Muscle of back (tissue), 11 donors: Measurements from ENCODE around the gene MAFB. TPM values are rescaled to one million over a fixed set of nuclear protein-coding genes. Genes with fewer than 3 reads are reported as not detected.

ENCODE experiments used
- DNase-seq, 3 donors: peaks; one replicate each; pipeline versions ENCODE4 v3.0.0 to v3.0.0-alpha.2; 2013
- polyA plus RNA-seq, 10 donors: library from polyadenylated mRNA; unstranded; fragments of 120-200 nt; gene quantifications; one replicate each; pipeline ENCODE4 v1.2.1, GENCODE V29; 2013; ENCODE audit not compliant: insufficient read length in 10 of 10

Gene MAFB
- polyA plus RNA-seq, 10 donors, result 7.4 to 18.3 (median 10.3) TPM

DNA sequence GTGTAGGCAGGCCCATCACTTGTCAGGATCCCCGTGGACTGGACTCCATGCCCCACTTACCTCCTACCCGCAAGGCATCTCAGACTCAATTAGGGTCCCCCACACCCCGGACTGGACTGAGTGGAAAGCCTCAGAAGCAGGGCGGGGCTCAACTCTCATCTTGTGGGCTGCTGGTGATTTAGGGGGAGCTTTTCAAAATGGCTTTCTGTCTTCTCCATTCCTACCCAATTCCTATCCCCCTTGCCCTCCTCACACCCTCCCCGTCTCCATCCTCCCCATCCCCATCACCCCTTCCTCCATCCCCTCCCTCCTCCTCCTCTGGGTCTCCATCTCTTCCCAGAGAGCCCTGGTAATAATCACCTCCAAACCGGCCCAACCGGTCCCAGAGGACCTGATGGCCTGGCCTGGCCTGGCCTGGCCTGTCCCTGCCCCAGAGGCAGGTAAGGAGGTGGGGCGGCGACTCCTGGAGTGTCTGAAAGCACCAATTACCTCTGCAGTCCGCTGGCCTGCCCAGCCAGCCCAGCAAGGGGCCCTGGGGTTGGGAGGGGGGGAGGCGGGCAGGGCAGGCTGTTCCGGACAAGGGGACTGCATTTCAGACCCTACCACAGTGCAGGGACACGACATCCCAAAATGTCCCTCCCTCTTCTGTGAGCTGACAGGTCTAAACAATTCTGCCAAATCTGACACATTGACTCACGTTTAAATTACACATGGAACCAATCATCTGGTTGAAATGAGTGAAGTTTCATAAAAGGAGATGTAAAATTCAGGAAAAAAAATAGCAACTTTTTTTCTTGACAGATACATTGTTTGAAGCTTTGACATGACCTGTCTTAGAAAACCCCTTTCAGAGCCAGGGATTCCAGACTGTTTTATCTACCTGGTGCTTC, 24.8 kb downstream of the MAFB start:
- no peak for DNase-seq

DNA sequence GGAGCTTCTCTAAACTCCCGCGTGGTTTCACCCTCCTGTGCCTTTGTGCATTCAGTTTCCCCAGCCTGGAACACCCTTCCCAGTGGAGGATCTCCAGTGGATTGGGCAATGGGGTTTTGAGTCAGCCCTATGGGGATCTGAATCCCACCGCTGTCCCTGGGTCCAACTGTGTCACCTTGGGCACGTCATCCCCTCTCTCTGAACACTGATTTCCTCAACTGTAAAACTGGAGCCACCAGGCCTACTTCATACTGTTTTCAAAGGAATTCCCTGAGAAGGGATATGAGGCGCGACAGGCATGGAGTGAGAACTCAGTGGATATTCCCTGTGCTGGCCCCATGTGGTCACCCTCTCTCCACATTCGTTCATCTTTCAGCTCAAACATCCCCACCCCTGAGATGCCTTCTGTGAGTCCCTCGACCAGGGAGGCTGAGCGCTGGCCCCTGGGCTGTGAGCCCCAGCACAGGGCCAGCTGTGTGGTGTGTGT, 25.7 kb downstream of the MAFB start:
- DNase-seq, result no peak

DNA sequence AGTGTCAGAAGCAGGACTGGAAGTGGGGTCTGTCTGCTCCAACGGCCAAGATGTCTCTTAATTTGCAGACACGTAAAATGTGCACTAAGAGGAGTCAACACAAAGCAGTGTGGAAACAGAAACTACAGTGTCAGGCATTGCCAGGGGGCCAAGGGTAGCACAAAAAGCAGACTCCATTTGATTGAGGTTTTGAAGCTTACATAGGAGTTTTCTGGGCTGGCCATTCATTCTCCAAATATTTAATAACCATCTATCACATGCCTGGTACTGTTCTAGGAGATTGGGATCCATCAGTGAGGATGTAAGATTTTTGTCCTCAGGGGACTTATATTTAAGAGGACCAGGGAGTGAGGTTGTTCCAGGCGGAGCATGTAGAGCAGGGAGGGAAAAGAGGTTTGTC, 29.5 kb downstream of the MAFB start:
- DNase-seq, result no peak

DNA sequence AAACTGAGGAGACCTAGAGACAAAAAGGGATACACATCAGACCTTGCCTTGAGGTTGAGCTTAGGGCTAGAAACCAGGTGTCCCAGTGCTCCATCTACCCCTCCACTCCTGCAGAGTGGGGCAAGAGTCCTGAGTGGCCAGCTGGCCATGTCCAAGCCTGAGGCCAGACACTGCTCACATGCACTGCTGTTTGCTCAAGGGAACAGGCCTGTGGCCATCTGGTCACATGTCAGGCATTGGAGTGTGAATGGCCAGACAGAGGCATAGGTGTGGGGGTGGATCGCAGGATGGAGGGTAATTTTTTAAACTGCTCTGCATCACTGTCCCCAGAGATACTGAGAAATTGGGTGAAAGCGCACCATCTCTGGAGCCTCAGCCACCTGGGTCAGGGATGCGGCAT, 30.5 kb downstream of the MAFB start:
- no peak for DNase-seq

DNA sequence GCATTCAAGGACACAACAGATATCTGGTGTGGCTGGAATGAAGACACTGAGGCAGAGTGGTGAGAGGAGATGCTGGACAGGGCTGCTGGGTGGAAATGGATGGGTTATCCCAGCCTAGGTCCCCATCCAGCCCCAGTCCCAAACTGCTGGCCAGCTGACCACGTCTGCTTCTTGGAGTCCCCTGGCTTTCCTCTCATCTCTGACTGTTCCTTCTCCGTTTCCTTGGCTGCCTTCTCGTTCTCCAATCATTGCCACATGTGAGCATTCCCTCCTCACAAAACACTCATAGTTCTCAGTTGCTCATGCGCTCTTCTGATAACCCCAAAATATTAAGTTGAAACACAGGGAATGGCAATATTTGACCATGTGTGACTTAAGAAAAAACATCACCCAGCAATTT, 31.5 kb downstream of the MAFB start:
- peak in 2 of 3 donors; percentile 36 to 59 for DNase-seq

DNA sequence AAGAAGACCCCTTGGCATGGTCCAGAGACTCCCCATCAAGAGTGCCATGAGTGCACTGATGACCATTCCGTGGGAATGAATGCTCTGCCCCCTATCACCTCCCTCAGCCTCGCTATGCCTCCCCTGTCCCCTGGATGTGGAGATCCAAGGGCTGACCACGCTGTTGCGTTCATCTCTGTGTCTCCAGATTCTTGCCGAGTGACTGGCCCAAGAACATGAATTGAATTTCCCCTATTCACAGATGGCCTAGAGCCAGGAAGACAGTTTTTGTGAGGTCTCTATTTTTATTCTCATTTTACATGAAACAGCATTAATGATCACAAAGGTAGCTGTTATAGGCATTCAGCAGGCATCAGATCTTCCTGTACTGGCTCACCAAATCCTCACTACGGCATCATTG, 33.6 kb downstream of the MAFB start:
- no peak for DNase-seq

DNA sequence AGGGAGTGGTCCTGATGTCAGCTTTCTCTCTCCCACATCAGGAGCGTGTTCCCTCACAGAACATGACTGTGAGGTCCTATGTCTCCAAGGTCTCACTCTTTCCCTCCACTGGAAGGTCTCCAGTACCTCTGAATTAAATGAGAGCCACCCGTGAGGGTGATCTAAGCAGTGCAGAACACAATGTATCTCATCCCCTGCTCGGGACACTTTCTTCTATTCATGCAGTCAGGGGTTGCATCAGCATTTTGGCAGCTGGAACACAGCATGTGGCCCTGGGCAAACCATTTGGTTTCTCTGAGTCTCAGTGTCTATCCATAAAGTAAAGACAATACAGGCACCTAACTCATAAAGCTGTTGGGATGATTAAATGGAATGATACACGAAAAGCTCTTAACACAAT, 34.2 kb downstream of the MAFB start:
- DNase-seq, result no peak

DNA sequence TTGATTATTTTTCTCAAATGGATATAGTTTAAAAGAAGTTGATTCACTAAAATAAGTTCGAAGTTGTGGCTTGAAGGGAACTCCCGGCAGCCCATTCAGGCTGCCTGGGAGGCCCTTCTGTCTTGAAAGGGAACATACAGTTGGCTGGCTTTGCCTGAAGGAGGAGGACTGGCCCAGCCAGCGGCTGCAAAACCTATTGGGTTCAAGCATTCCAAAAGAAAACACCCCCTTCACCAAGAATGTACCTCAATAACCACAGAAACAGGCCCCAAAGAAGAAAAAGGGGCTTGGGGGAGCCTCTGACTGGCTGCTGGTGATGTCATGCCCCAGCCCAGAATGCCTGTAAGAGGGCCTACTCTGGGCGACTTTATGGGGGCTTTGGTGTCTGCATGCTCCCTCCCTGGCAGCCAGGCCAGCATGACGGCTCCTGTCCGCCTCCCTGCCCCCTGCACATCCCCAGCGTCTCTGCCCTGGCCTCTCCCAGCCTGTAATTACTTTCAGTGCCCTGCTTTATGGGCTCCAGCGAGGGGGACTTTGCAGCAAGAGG, 36.5 kb downstream of the MAFB start:
- DNase-seq, result peak in 2 of 3 donors; percentile 16 to 25

DNA sequence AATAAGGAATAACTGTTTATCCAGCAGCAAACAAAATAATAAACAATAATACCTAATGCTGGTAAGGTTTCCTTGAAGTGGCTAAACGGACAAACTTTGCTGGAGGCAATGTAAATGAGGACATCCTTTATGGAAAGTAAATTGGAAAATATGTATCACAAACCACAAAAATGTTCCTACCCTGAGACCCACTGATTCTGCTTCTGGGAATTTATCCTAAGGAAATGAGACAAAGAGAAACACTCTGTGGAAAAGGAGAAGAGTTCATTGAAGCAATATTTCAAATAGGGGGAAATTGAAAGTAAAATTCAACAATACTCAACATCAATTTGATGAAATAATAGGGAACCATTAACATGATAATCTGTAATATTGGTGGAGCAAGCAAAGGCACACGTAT, 37.9 kb downstream of the MAFB start:
- DNase-seq, result peak in 1 of 3 donors; percentile 56

DNA sequence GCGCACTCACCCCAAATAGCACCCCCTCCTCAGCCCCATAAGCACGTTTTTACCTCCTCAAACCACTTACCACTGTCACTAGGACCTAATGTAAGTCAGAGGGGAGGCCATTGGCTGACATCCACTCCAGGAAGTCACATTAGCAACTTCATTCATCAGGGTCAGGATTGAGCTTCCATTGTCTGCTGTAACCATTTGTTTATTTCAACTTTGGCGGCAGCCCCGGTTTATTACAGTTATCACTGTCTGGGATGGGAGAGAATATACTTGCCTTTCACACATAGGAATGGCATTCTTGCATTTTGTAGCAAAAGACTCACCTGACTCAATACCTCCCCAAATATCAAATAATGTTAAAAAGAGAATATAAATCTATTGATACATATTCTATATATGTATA, 38.3 kb downstream of the MAFB start:
- no peak for DNase-seq

DNA sequence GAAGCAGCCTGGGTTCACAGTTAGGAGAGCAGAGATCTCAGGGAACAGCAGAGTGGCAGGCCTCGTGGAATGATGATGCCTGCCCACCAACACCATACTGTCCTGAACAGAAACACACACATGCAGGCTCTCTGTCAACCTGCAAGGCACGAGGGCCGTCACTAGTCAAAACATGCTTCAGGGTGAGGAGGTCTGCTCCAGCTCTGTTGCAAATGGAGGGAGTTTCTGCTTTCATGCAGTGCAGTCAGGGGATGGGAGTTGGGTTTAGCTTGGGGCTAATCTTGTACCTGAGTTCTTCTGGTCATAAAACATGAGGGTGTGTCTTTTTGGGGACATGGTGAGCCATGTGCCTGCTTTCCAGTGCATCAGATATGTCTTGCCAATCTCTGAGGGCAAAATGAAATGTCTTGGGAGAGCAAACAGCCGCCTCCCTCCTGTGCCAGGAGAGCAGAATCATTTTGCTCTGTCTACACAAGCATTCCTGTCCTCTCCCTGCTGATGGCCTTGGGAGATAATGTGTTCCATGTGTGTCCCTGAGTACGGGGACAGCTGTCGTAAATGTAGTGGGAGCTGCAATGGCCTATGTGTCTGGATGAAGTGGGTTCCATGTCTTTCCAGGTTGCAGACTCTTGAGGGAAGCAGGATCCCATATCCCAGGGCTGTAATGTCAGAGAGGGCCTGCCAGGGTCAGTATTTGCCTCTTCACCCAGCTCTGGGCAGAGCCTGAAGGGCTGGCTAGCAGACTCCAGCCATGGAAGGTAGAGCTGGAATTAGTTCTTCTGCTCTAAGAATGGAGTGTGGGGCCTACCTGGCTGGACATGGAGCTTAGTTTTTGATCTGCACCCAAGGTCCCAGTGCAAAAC, 40.6 kb downstream of the MAFB start:
- DNase-seq, result no peak

DNA sequence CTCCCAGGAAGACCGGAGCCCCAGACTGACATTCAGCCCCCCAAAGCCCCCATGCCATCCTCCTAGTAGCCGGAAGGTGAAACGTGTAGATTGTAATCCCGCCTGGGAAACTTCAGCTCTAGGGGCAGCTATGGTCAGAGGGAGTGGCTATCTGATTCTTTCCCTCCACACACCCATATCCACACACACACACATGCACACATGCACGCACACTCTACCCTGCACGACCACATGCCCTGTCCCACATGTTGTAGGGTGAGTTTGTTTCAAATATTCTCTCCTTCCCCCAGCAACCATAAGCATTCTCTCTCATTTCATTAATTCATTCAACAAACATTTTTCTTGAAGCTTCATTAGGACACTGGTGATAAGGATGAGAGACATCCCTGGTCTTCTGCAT, 42.2 kb downstream of the MAFB start:
- no peak for DNase-seq

DNA sequence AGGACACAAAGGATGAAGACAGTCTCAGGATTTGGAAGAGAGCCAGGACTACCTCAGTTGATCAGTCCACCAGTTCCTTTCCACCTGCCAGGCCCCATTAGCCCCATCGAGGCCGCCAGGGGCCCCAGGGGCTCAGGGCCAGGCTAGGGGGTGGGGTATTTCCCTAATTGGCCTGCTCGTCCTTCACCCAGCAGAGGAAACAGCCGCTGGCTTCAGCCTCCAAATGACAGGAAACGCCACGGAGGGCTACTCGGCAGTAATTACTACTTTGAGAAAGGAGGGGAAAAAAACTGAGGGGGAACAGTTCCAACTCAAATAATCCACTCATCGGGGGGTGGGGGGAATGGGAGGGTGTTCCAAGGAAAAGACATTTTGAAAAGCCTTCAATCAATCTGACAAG, 42.7 kb downstream of the MAFB start:
- peak in 2 of 3 donors; percentile 19 to 48 for DNase-seq

DNA sequence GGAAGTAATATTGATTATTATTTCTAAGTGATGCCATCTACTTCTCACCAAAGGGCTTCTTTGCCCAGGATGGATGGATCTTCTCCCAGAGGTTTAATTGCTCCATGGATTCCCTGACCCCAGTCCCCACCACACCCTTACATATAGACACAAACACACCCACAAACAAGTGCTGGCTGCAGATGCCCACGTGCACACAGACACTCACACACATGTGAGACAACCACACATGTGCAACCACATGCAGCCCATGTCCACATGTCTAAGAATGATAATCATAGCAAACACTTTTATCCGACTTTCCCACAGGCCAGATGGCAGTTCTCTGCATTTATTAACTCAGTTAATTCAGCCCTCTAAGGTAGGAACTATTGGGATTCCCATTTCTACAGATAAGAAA, 44.2 kb downstream of the MAFB start:
- DNase-seq, result no peak

DNA sequence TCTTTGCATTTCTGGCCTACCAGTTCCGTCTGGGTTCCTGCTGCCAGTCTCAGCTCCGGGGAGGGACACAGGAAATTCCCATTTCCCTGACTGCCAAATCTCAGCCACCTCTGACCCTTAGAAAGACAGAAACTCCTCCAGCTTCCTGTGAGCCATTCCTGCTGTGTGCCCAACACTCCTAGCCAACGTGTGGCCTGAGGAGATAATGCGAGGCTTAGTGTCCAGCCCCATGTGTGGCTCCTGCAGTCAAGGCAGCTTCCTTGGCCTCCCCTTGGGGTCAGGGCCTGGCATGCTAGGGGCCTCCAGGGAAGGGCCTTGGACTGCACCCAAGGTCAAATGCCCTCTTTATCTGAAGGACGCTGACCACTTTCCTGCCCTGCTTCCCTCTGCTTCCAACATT, 45.1 kb downstream of the MAFB start:
- DNase-seq, result no peak

DNA sequence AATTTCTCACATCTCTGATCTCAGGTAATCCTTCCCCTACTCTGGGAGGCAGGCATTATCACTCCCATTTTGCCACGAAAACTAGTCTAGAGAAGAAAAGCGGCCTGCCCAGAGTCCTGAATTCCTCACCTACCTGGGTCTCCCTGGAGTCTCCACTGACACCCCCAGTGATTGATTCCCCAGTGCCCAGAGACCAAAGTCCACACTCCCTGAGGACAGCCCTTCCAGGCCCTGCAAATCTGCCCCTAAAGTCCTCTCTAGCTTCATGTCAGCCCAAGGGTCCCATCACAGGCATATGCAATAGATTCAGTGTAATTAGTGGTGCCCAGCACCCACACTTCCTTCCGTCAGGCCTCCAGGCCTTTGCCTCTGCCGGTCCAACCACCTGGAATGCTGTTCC, 47.2 kb downstream of the MAFB start:
- no peak for DNase-seq

DNA sequence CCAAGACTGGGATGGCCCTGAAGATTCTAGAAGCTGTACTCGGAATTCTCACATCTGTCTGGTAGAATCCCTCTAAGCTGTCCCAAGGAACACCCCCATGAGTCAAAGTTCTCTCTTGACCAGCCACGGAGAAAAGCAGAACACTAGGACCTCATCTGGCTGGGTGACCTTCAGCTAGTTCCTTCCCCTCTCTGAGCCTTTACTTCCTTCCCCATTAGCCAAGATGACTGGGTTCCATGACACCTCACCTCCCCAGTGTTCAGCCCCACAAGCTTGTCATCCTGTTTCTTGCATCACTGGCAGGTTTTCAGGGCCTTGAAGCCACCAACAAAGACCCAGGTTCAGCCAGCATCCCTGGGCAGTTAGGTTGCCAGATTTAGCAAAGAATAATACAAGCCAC, 47.8 kb downstream of the MAFB start:
- DNase-seq, result no peak

DNA sequence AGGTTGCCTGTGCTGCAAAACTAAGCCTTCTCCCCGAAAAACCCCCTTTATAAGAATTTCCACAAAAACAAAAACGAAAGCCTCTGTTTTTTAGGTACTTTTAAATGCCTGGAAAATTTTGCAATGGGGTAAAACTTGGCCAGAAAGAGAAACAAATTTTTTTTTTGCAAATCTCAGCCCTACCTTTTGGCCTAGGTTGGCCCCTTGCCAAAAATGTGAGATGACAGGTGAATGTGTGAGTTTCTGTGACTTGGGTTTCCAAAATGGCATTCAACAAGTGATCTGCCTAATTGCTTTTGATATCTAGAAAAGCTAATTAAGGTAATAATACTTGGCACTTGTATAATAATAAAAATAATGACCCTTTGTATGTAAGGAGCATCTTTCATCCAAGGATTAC, 48.4 kb downstream of the MAFB start:
- no peak for DNase-seq

DNA sequence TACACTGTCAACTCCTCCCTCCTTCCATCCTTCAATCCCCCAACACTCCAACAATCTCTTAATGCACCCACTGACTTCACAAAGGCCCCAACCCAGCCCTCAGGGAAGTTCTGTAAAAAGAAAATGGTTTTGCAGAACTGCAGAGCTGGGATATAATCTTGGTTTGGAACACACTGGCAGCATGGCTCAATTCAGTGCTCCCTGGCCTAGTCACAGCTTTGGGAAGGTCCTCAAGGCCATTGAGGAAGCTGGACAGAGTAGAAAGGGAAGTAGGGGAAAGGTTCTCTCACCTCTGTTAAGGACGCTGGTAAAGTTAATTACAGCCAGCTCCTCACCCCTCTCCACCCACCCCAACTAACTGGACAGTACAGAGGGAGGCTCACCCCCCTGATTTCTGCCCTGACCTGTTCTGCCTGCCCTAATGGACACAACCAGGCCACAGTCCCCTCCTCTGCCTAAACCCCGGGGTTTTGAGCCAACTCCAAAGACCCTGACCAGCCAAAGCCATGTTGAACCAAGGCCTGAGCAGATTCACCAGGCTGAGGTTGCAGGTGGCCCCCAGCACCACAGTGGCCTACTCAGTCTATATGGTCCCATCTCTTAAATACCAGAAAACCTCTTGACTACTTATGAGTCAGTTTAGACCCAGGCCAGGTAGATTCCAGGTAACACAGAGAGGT, 49.2 kb downstream of the MAFB start:
- no peak for DNase-seq

DNA sequence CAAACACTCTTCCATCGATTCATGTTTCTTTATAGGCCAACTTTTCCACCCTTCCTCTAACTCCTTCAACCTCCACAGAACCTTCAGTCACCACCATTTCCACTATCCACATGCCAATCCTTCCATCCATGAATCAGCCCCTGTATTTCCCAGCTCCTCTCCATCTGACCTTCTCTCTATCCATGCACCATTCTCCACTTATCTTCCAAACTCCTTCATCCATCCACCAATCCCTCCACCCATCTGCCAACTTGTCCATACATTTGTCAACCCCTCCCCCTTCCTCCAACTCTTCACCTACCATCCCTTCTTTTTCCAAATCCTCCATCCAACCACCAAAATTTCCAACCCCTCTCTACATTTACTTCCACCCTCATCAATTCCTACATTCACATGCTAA, 49.9 kb downstream of the MAFB start:
- no peak for DNase-seq

DNA sequence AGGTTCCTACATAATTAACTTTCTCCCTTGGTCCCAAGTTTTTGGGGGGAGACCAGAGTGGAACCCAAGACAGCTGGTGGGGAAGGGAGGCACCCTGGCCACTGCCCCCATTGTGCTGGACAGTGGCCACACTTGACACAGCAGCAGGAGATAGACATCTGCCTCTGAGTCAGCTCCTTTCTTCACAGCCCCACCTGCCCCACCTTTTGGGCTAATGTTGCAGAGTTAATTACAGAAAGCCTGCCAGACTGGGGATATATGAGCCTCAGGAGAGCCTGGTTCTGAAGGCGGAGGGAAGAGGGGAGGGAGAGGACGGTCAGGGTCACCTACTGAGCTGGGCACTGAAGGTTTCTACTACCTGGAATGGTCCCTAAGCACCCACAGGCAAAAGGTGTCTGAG, 50.6 kb downstream of the MAFB start:
- no peak for DNase-seq

DNA sequence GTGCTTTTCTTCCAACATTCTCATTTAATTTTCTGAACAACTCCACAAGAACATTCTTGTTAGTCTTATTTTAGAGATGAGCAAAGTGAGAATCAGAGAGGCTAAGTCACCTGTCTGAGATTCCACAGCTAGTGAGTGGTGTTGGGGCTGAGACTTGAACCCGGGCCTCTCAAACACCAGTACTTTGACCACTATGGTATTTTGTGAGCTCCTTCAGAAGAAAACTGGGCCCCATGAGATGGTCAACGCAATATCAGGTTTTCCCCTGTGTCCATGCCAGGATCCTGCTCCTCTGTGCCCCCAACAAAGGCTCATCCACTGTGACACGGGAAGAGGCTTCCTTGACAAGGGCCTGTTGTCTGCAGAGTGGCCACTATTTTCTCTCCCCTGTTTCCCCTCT, 51.9 kb downstream of the MAFB start:
- DNase-seq, result no peak
